T-cell (primary cell): ENCODE data around the gene COBLL1. TPM values are rescaled to one million over a fixed set of nuclear protein-coding genes. Genes with fewer than 3 reads are reported as not detected.

Experiments
- ATAC-seq, 4 experiments: fragments of 200-7000 bp in 3 of 4; fragments of 150-1000 bp in 1 of 4; cut with Tn5 transposase; replicated peaks in 1 of 4; 1 replicate in 3 of 4; 2 replicates in 1 of 4; pipeline ENCODE4 v1.10.0; 2021; ENCODE audit warnings: moderate library complexity in 3 of 4, mild to moderate bottlenecking in 2 of 4, moderate number of reproducible peaks in 1 of 4
- CTCF ChIA-PET, 2 donors: fragments of 300-600 bp; sonication (Branson Sonifier 250); formaldehyde crosslinking; loops; one replicate each; lab custom pipeline; 2022; ENCODE audit warnings: antibody characterized with exemption in 2 of 2; lab: Charles Lee
- POLR2A ChIA-PET, 2 donors: fragments of 300-600 bp; sonication (Branson Sonifier 250); formaldehyde crosslinking; loops; one replicate each; lab custom pipeline; 2022; ENCODE audit warnings: antibody characterized with exemption in 2 of 2; lab: Charles Lee
- DNase-seq, 35 experiments: peaks; one replicate each; pipeline versions ENCODE4 v3.0.0 to v3.0.0-alpha.2; 2013 to 2023
- H3K27ac ChIP-seq: one replicate; pipeline ENCODE4 v1.5.1; 2013; ENCODE audit warnings: low read length
- H3K27me3 ChIP-seq, 2 experiments: replicated peaks in 1 of 2; 1 replicate in 1 of 2; 2 replicates in 1 of 2; pipeline versions ENCODE4 v1.6.1 to v1.7.0; 2013; ENCODE audit warnings: low read length in 1 of 2, mixed read lengths in 1 of 2; ENCODE audit not compliant: control insufficient read depth in 2 of 2, insufficient read depth in 2 of 2; ENCODE audit errors: extremely low read depth in 1 of 2
- H3K36me3 ChIP-seq, 2 donors: 1 replicate in 1 of 2; 2 replicates in 1 of 2; pipeline versions ENCODE4 v1.6.1 to v1.7.0; 2013; ENCODE audit warnings: low read length in 1 of 2; ENCODE audit not compliant: control insufficient read depth in 2 of 2, insufficient read depth in 1 of 2; ENCODE audit errors: extremely low read depth in 1 of 2
- H3K4me1 ChIP-seq, 2 experiments: 1 replicate in 1 of 2; 2 replicates in 1 of 2; pipeline versions ENCODE4 v1.6.1 to v1.7.0; 2013; ENCODE audit warnings: low read length in 2 of 2, mixed read lengths in 1 of 2; ENCODE audit not compliant: insufficient read depth in 2 of 2, control insufficient read depth in 1 of 2; ENCODE audit errors: extremely low read depth in 1 of 2
- H3K4me3 ChIP-seq, 2 donors: 1 replicate in 1 of 2; 2 replicates in 1 of 2; pipeline versions ENCODE4 v1.5.1 to v1.7.0; 2013; ENCODE audit warnings: mild to moderate bottlenecking in 2 of 2, low read length in 1 of 2, moderate library complexity in 1 of 2; ENCODE audit not compliant: control insufficient read depth in 1 of 2; ENCODE audit errors: extremely low read depth in 1 of 2
- H3K9me3 ChIP-seq: 2 replicates; pipeline ENCODE4 v1.7.0; 2013
- H3K27ac Mint-ChIP-seq, 2 donors: one replicate each; pipeline ENCODE4 v1.8.0; 2020 to 2021; ENCODE audit warnings: mild to moderate bottlenecking in 2 of 2, mixed read lengths in 2 of 2
- H3K27me3 Mint-ChIP-seq, 2 donors: one replicate each; pipeline ENCODE4 v1.8.0; 2021 to 2022; ENCODE audit warnings: mixed read lengths in 2 of 2
- H3K36me3 Mint-ChIP-seq: one replicate; pipeline ENCODE4 v1.8.0; 2021; ENCODE audit warnings: mixed read lengths
- H3K4me1 Mint-ChIP-seq, 3 donors: one replicate each; pipeline ENCODE4 v1.8.0; 2020 to 2022; ENCODE audit warnings: mixed read lengths in 3 of 3, mild to moderate bottlenecking in 1 of 3
- H3K4me3 Mint-ChIP-seq, 3 donors: one replicate each; pipeline ENCODE4 v1.8.0; 2020 to 2022; ENCODE audit warnings: mild to moderate bottlenecking in 3 of 3, mixed read lengths in 3 of 3, moderate library complexity in 3 of 3
- H3K9me3 Mint-ChIP-seq, 3 donors: one replicate each; pipeline ENCODE4 v1.8.0; 2020 to 2022; ENCODE audit warnings: mixed read lengths in 3 of 3
- WGBS: methylation state at CpG from one replicate; pipeline ENCODE4 v1.1.5; 2013; ENCODE audit warnings: missing lambda C conversion rate; ENCODE audit not compliant: insufficient coverage; 5-methylcytosine and 5-hydroxymethylcytosine counted together
- total RNA-seq, 35 experiments: library from RNA in 6 of 35; stranded (reverse) in 6 of 35; fragments of 120-200 nt in 1 of 35; gene quantifications; one replicate each; pipeline versions ENCODE4 v1.2.1 to v1.2.4 and lab custom pipeline; 2013 to 2026

The COBLL1 gene
- total RNA-seq, 5 donors from 2014 or later (not counting 1 experiment from before 2014, with no cell fraction given), result 0.68 to 5.1 (median 1.9) TPM

GRCh38 chr2:164692114-164692513 is 149.5 kb downstream of the COBLL1 start:
- Mint-ChIP-seq H3K4me3 (no peak overlapping the region), H3K27me3 (no peaks in the 10 kb centered on the region), H3K36me3 (no peaks in the 10 kb centered on the region), H3K4me1 (no peaks in the 10 kb centered on the region), H3K27ac (no peak overlapping the region), H3K9me3 (peaks cover 0 to 3% (median 0%) of the 10 kb centered on the region in 3 donors)
- DNase-seq (no peak), ATAC-seq (no peak)
- Histone ChIP-seq H3K4me1 (no peaks in the 10 kb centered on the region), H3K9me3 (no peaks in the 10 kb centered on the region), H3K27ac (no peak overlapping the region), H3K36me3 (no peaks in the 10 kb centered on the region), H3K27me3 (no peaks in the 10 kb centered on the region), H3K4me3 (no peak overlapping the region)
- WGBS, result no CpG with 5 or more reads among the region's 3 CpGs
- ChIA-PET CTCF (no interaction called here), POLR2A (no interaction called here)

- Mint-ChIP-seq H3K4me1 (no peaks in the 10 kb centered on the region), H3K27me3 (no peaks in the 10 kb centered on the region), H3K9me3 (peaks cover 0 to 3% (median 0%) of the 10 kb centered on the region in 3 donors), H3K4me3 (no peak overlapping the region), H3K36me3 (no peaks in the 10 kb centered on the region), H3K27ac (no peak overlapping the region)
- WGBS, result no CpG with 5 or more reads among the region's 2 CpGs
- Histone ChIP-seq H3K27ac (no peak overlapping the region), H3K36me3 (no peaks in the 10 kb centered on the region), H3K4me1 (no peaks in the 10 kb centered on the region), H3K9me3 (no peaks in the 10 kb centered on the region), H3K4me3 (no peak overlapping the region), H3K27me3 (no peaks in the 10 kb centered on the region)
- CTCF ChIA-PET, result no interaction called here
- ATAC-seq (no peak), DNase-seq (no peak)
- POLR2A ChIA-PET, result no interaction called here
These were observed 150.2 kb downstream of the COBLL1 start for GRCh38 chr2:164691346-164691887.

- no peak overlapping the region for H3K4me3 Mint-ChIP-seq
- ChIA-PET POLR2A (no interaction called here), CTCF (no interaction called here)
These were observed 151.3 kb downstream of the COBLL1 start for GRCh38 chr2:164690361-164690760.

GRCh38 chr2:164688896-164689419 is 152.7 kb downstream of the COBLL1 start:
- CTCF ChIA-PET, result no interaction called here
- POLR2A ChIA-PET, result no interaction called here
- no CpG with 5 or more reads among the region's 1 CpG for WGBS
- Histone ChIP-seq H3K27me3 (no peaks in the 10 kb centered on the region), H3K9me3 (no peaks in the 10 kb centered on the region), H3K36me3 (no peaks in the 10 kb centered on the region), H3K4me1 (no peaks in the 10 kb centered on the region), H3K4me3 (no peak overlapping the region), H3K27ac (no peak overlapping the region)
- ATAC-seq (no peak), DNase-seq (no peak)
- Mint-ChIP-seq H3K4me1 (no peaks in the 10 kb centered on the region), H3K27me3 (no peaks in the 10 kb centered on the region), H3K4me3 (no peak overlapping the region), H3K36me3 (no peaks in the 10 kb centered on the region), H3K9me3 (peaks cover 0 to 3% (median 0%) of the 10 kb centered on the region in 3 donors), H3K27ac (no peak overlapping the region)

More at GRCh38 chr2:164690361-164690760, 151.3 kb downstream of the COBLL1 start:
- H3K9me3 ChIP-seq, result no peaks in the 10 kb centered on the region
- Mint-ChIP-seq H3K27ac (no peak overlapping the region), H3K27me3 (no peaks in the 10 kb centered on the region), H3K9me3 (peaks cover 0 to 3% (median 0%) of the 10 kb centered on the region in 3 donors), H3K36me3 (no peaks in the 10 kb centered on the region), H3K4me1 (no peaks in the 10 kb centered on the region)
- no peaks in the 10 kb centered on the region for H3K4me1 ChIP-seq
- no peaks in the 10 kb centered on the region for H3K36me3 ChIP-seq
- no peak for DNase-seq
- no peak overlapping the region for H3K4me3 ChIP-seq
- no CpG with 5 or more reads among the region's 2 CpGs for WGBS
- H3K27me3 ChIP-seq, result no peaks in the 10 kb centered on the region
- no peak overlapping the region for H3K27ac ChIP-seq
- ATAC-seq, result no peak

- no CpG with 5 or more reads among the region's 1 CpG for WGBS
- H3K4me3 ChIP-seq, result no peak overlapping the region
- no peaks in the 10 kb centered on the region for H3K36me3 ChIP-seq
- CTCF ChIA-PET, result no interaction called here
- Mint-ChIP-seq H3K36me3 (no peaks in the 10 kb centered on the region), H3K27ac (no peak overlapping the region), H3K4me1 (no peaks in the 10 kb centered on the region), H3K9me3 (peaks cover 0 to 21% (median 10%) of the 10 kb centered on the region in 3 donors), H3K4me3 (no peak overlapping the region), H3K27me3 (no peaks in the 10 kb centered on the region)
- H3K4me1 ChIP-seq, result no peaks in the 10 kb centered on the region
- POLR2A ChIA-PET, result no interaction called here
- ATAC-seq (no peak), DNase-seq (no peak)
- H3K9me3 ChIP-seq, result no peaks in the 10 kb centered on the region
- H3K27me3 ChIP-seq, result no peaks in the 10 kb centered on the region
- no peak overlapping the region for H3K27ac ChIP-seq
These were observed 160.6 kb downstream of the COBLL1 start for GRCh38 chr2:164681009-164681408.

GRCh38 chr2:164678631-164679149 is 162.9 kb downstream of the COBLL1 start:
- POLR2A ChIA-PET, result no interaction called here
- Mint-ChIP-seq H3K4me1 (no peaks in the 10 kb centered on the region), H3K27ac (no peak overlapping the region), H3K9me3 (peaks cover 0 to 21% (median 10%) of the 10 kb centered on the region in 3 donors), H3K36me3 (no peaks in the 10 kb centered on the region), H3K27me3 (no peaks in the 10 kb centered on the region), H3K4me3 (no peak overlapping the region)
- Histone ChIP-seq H3K36me3 (no peaks in the 10 kb centered on the region), H3K27ac (no peak overlapping the region), H3K27me3 (no peaks in the 10 kb centered on the region), H3K4me3 (no peak overlapping the region), H3K9me3 (no peaks in the 10 kb centered on the region), H3K4me1 (no peaks in the 10 kb centered on the region)
- ATAC-seq (no peak), DNase-seq (no peak)
- CTCF ChIA-PET, result no interaction called here
- 88% methylated on average over 2 of the region's 4 CpGs for WGBS
